H9 (cell line): ENCODE data around the gene STK17B. TPM values are rescaled to one million over a fixed set of nuclear protein-coding genes. Genes with fewer than 3 reads are reported as not detected.

Experiments
- DNase-seq: peaks from one replicate; pipeline ENCODE4 v3.0.0-alpha.2; 2017
- H2AFZ ChIP-seq: one replicate; pipeline ENCODE4 v1.6.1; 2013; ENCODE audit warnings: mild to moderate bottlenecking, low read length, control low read depth, moderate library complexity
- H2AK5ac ChIP-seq: 2 replicates; pipeline ENCODE4 v1.6.1; 2013; ENCODE audit warnings: low read length, control low read depth, mixed read lengths; ENCODE audit not compliant: insufficient read length
- H2BK120ac ChIP-seq: one replicate; pipeline ENCODE4 v1.6.1; 2013; ENCODE audit warnings: low read depth, mild to moderate bottlenecking, low read length, control low read depth, inconsistent platforms; ENCODE audit not compliant: poor library complexity, severe bottlenecking
- H2BK12ac ChIP-seq: 2 replicates; pipeline ENCODE4 v1.6.1; 2013; ENCODE audit warnings: low read length, control low read depth, mixed read lengths, low read depth; ENCODE audit not compliant: insufficient read length
- H2BK15ac ChIP-seq: 2 replicates; pipeline ENCODE4 v1.6.1; 2013; ENCODE audit warnings: low read depth, low read length, control low read depth
- H2BK20ac ChIP-seq: one replicate; pipeline ENCODE4 v1.6.1; 2013; ENCODE audit warnings: low read depth, mild to moderate bottlenecking, low read length, control low read depth, inconsistent platforms; ENCODE audit not compliant: poor library complexity, severe bottlenecking
- H2BK5ac ChIP-seq: 2 replicates; pipeline ENCODE4 v1.6.1; 2013; ENCODE audit warnings: low read length, control low read depth, mixed read lengths; ENCODE audit not compliant: insufficient read length
- H3K14ac ChIP-seq: 2 replicates; pipeline ENCODE4 v1.6.1; 2013; ENCODE audit warnings: low read length, control low read depth; ENCODE audit not compliant: insufficient read depth
- H3K18ac ChIP-seq: 2 replicates; pipeline ENCODE4 v1.6.1; 2013; ENCODE audit warnings: low read depth, mild to moderate bottlenecking, mixed read lengths, low read length, control low read depth; ENCODE audit not compliant: insufficient read length
- H3K23ac ChIP-seq: 2 replicates; pipeline ENCODE4 v1.6.1; 2013; ENCODE audit warnings: low read length, control low read depth, mixed read lengths, low read depth; ENCODE audit not compliant: insufficient read length
- H3K23me2 ChIP-seq: 2 replicates; pipeline ENCODE4 v1.6.1; 2013; ENCODE audit warnings: low read depth, mild to moderate bottlenecking, mixed read lengths, low read length, control low read depth; ENCODE audit not compliant: insufficient read length, poor library complexity, severe bottlenecking
- H3K27ac ChIP-seq: 2 replicates; pipeline ENCODE4 v1.5.1; 2013; ENCODE audit warnings: low read length, control low read depth, mixed read lengths, low read depth; ENCODE audit not compliant: insufficient read length
- H3K27me3 ChIP-seq: 2 replicates; pipeline ENCODE4 v1.6.1; 2013; ENCODE audit warnings: low read length, control low read depth, inconsistent platforms; ENCODE audit not compliant: insufficient read depth
- H3K4ac ChIP-seq: 2 replicates; pipeline ENCODE4 v1.6.1; 2013; ENCODE audit warnings: low read depth, mild to moderate bottlenecking, control low read depth, inconsistent platforms, low read length, moderate library complexity
- H3K4me1 ChIP-seq: 2 replicates; pipeline ENCODE4 v1.6.1; 2013; ENCODE audit warnings: low read length, control low read depth, inconsistent platforms; ENCODE audit not compliant: insufficient read depth
- H3K4me2 ChIP-seq: 2 replicates; pipeline ENCODE4 v1.6.1; 2013; ENCODE audit warnings: low read length, control low read depth, mixed read lengths; ENCODE audit not compliant: insufficient read length, insufficient read depth
- H3K56ac ChIP-seq: 2 replicates; pipeline ENCODE4 v1.6.1; 2013; ENCODE audit warnings: low read depth, mild to moderate bottlenecking, mixed read lengths, low read length, control low read depth; ENCODE audit not compliant: insufficient read length
- H3K79me1 ChIP-seq: 2 replicates; pipeline ENCODE4 v1.6.1; 2013; ENCODE audit warnings: low read depth, mild to moderate bottlenecking, moderate library complexity, low read length, control low read depth, inconsistent platforms; ENCODE audit not compliant: insufficient read depth, poor library complexity, severe bottlenecking
- H3K79me2 ChIP-seq: 2 replicates; pipeline ENCODE4 v1.6.1; 2013; ENCODE audit warnings: low read length, control low read depth, inconsistent platforms; ENCODE audit not compliant: insufficient read depth
- H3K9ac ChIP-seq: 2 replicates; pipeline ENCODE4 v1.6.1; 2013; ENCODE audit warnings: low read length, control low read depth, mixed read lengths; ENCODE audit not compliant: insufficient read length; ENCODE audit errors: extremely low read depth
- H3K9me3 ChIP-seq: one replicate; pipeline ENCODE4 v1.6.1; 2013; ENCODE audit warnings: low read depth, low read length, inconsistent platforms; ENCODE audit not compliant: control insufficient read depth
- H3T11ph ChIP-seq: one replicate; pipeline ENCODE4 v1.6.1; 2013; ENCODE audit warnings: mild to moderate bottlenecking, low read length, control low read depth, inconsistent platforms
- H4K20me1 ChIP-seq: one replicate; pipeline ENCODE4 v1.6.1; 2013; ENCODE audit not compliant: control insufficient read depth, insufficient read length, insufficient read depth
- H4K5ac ChIP-seq: 2 replicates; pipeline ENCODE4 v1.6.1; 2013; ENCODE audit warnings: low read depth, mild to moderate bottlenecking, mixed read lengths, low read length, control low read depth; ENCODE audit not compliant: insufficient read length
- H4K8ac ChIP-seq: replicated peaks from 2 replicates; pipeline ENCODE4 v1.6.1; 2013; ENCODE audit warnings: low read length, control low read depth, mixed read lengths, low read depth; ENCODE audit not compliant: insufficient read length
- H4K91ac ChIP-seq: 2 replicates; pipeline ENCODE4 v1.6.1; 2013; ENCODE audit warnings: low read depth, mild to moderate bottlenecking, moderate library complexity, mixed read lengths, low read length, control low read depth; ENCODE audit not compliant: insufficient read length
- H3K27ac Mint-ChIP-seq, 3 experiments: 2 replicates in 2 of 3; 3 replicates in 1 of 3; pipeline ENCODE4 v1.8.0; 2020 to 2021; ENCODE audit warnings: mixed read lengths in 3 of 3, mild to moderate bottlenecking in 1 of 3, moderate library complexity in 1 of 3
- H3K27me3 Mint-ChIP-seq: 2 replicates; pipeline ENCODE4 v1.8.0; 2021; ENCODE audit warnings: low read depth, mild to moderate bottlenecking, moderate library complexity, mixed read lengths
- H3K36me3 Mint-ChIP-seq, 3 experiments: 2 replicates in 2 of 3; 3 replicates in 1 of 3; pipeline ENCODE4 v1.8.0; 2020 to 2021; ENCODE audit warnings: low read depth in 3 of 3, mixed read lengths in 3 of 3; ENCODE audit not compliant: insufficient read depth in 1 of 3
- H3K4me1 Mint-ChIP-seq, 2 experiments: 2 replicates each; pipeline ENCODE4 v1.8.0; 2020; ENCODE audit warnings: mixed read lengths in 2 of 2
- H3K4me3 Mint-ChIP-seq, 2 experiments: 2 replicates in 1 of 2; 3 replicates in 1 of 2; pipeline ENCODE4 v1.8.0; 2020 to 2021; ENCODE audit warnings: mild to moderate bottlenecking in 2 of 2, mixed read lengths in 2 of 2, moderate library complexity in 1 of 2
- H3K9me3 Mint-ChIP-seq, 2 experiments: 2 replicates in 1 of 2; 3 replicates in 1 of 2; pipeline ENCODE4 v1.8.0; 2020; ENCODE audit warnings: mild to moderate bottlenecking in 2 of 2, mixed read lengths in 2 of 2, moderate library complexity in 1 of 2
- CTCF ChIP-seq: fragments of 200-600 bp; sonication (generic); conservative IDR thresholded peaks from 3 replicates; pipeline ENCODE4 v1.8.0; 2021; ENCODE audit warnings: antibody characterized with exemption, mild to moderate bottlenecking
- WGBS: extraction: QIAGEN DNeasy Blood & Tissue Kit; methylation state at CpG from one replicate; pipeline ENCODE4 v1.1.7; 2013; ENCODE audit warnings: missing lambda C conversion rate, low lambda C conversion rate, mixed read lengths; ENCODE audit not compliant: insufficient read length; ENCODE audit errors: extremely low coverage; 5-methylcytosine and 5-hydroxymethylcytosine counted together
- total RNA-seq: library from RNA; stranded (reverse); gene quantifications from 2 replicates; pipeline ENCODE4 v1.2.1, GENCODE V29; 2021

STK17B gene
- total RNA-seq, 1 experiment from 2014 or later: 6.1 TPM

GRCh38 chr2:196136151-196136550 lies 35.2 kb downstream of the STK17B start:
- Histone ChIP-seq H3K79me2 (no peaks in the 10 kb centered on the region), H3K4ac (no peak overlapping the region), H3K27me3 (no peaks in the 10 kb centered on the region), H3K4me1 (no peaks in the 10 kb centered on the region), H3T11ph (no peak overlapping the region), H2BK15ac (no peak overlapping the region), H2BK20ac (no peak overlapping the region), H4K20me1 (no peaks in the 10 kb centered on the region), H3K79me1 (no peaks in the 10 kb centered on the region), H3K4me2 (no peak overlapping the region), H4K5ac (no peak overlapping the region), H3K9me3 (peaks cover 22% of the 10 kb centered on the region), H3K23me2 (no peaks in the 10 kb centered on the region), H2AK5ac (no peak overlapping the region), H4K91ac (no peak overlapping the region), H3K14ac (no peak overlapping the region), H2BK120ac (no peak overlapping the region), H3K18ac (no peak overlapping the region), H2AFZ (no peak overlapping the region), H3K9ac (no peak overlapping the region), H3K56ac (no peak overlapping the region), H2BK12ac (no peak overlapping the region), H2BK5ac (no peak overlapping the region), H4K8ac (no peak overlapping the region), H3K27ac (no peak overlapping the region), H3K23ac (no peak overlapping the region)
- Mint-ChIP-seq H3K4me3 (no peak overlapping the region), H3K9me3 (peaks cover 25 to 29% of the 10 kb centered on the region in 2 experiments), H3K27me3 (no peaks in the 10 kb centered on the region; the same call in 1 of the 2 replicates), H3K27ac (peak overlapping the region in 1 of 3 experiments; percentile 20; a peak in 1 of 7 replicates), H3K4me1 (peaks cover 17 to 32% of the 10 kb centered on the region in 2 experiments), H3K36me3 (peaks cover 33 to 74% (median 47%) of the 10 kb centered on the region in 3 experiments)
- no CpG with 5 or more reads among the region's 7 CpGs for WGBS
- no peak for DNase-seq
- TF ChIP-seq CTCF: no peak
